IPS DF 6.9 (cell line): ENCODE results near the gene RCE1.

Source experiments
- DNase-seq: peaks from one replicate; pipeline ENCODE4 v3.0.0-alpha.2; 2013; ENCODE audit warnings: low read depth, low spot score
- H3K27ac ChIP-seq: one replicate; pipeline ENCODE4 v1.5.1; 2013; ENCODE audit warnings: low read length, control low read depth
- H3K27me3 ChIP-seq: 2 replicates; pipeline ENCODE4 v1.6.1; 2013; ENCODE audit warnings: mild to moderate bottlenecking, low read length; ENCODE audit not compliant: control insufficient read depth, insufficient read depth
- H3K36me3 ChIP-seq: 2 replicates; pipeline ENCODE4 v1.6.1; 2013; ENCODE audit warnings: low read length; ENCODE audit not compliant: control insufficient read depth, insufficient read depth
- H3K4me1 ChIP-seq: 2 replicates; pipeline ENCODE4 v1.6.1; 2013; ENCODE audit warnings: low read length; ENCODE audit not compliant: control insufficient read depth, insufficient read depth
- H3K4me3 ChIP-seq: 2 replicates; pipeline ENCODE4 v1.5.1; 2013; ENCODE audit warnings: mild to moderate bottlenecking, low read length
- H3K9me3 ChIP-seq: 2 replicates; pipeline ENCODE4 v1.6.1; 2013; ENCODE audit warnings: low read length, inconsistent platforms; ENCODE audit not compliant: control insufficient read depth, insufficient read depth
- WGBS: extraction: QIAGEN DNeasy Blood & Tissue Kit; methylation state at CpG from one replicate; pipeline ENCODE4 v1.1.7; 2013; ENCODE audit warnings: mixed read lengths, missing lambda C conversion rate; ENCODE audit not compliant: insufficient read length, insufficient coverage; 5-methylcytosine and 5-hydroxymethylcytosine counted together

Gene RCE1

DNA sequence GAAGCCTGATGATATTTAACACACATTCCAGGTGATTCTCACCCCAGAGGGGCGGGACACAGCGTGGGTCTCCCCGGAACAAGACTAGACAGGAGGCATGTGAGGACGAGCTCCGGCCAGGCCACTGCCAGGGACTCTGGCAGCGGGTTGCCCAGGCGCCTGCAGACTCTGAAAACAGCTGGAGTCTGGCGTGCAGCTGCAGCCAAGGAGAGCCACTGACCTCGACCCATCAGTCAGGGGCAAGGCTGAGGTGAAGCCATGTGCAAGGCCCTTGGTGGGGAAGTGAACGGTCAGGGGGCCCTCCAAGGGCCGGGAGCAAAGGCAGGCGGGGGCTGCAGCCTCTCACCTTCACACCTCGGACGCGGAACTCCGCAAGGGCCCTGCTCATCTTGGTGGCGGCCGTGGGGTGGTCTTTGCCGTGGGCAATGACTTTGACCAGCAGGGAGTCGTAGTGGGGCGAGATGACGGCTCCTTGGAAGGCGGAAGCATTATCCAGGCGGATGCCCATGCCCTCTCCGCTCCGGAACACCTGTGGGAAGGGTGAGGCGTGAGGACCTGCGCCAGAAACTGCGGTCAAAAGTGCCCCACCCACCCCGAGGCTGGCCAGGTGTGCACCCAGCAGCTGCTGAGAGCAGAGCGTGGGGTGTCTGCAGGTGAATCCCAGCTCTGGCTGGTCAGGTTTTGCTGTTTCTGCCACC, 20.3 kb downstream of the RCE1 start:
- no peak for DNase-seq
- Histone ChIP-seq H3K36me3 (peaks cover 14% of the 10 kb centered on the region; the same call in 1 of the 2 replicates), H3K9me3 (no peaks in the 10 kb centered on the region), H3K4me3 (no peak overlapping the region), H3K27ac (no peak overlapping the region), H3K4me1 (no peaks in the 10 kb centered on the region; the same call in 1 of the 2 replicates), H3K27me3 (no peaks in the 10 kb centered on the region)
- no CpG with 5 or more reads among the region's 31 CpGs for WGBS

DNA sequence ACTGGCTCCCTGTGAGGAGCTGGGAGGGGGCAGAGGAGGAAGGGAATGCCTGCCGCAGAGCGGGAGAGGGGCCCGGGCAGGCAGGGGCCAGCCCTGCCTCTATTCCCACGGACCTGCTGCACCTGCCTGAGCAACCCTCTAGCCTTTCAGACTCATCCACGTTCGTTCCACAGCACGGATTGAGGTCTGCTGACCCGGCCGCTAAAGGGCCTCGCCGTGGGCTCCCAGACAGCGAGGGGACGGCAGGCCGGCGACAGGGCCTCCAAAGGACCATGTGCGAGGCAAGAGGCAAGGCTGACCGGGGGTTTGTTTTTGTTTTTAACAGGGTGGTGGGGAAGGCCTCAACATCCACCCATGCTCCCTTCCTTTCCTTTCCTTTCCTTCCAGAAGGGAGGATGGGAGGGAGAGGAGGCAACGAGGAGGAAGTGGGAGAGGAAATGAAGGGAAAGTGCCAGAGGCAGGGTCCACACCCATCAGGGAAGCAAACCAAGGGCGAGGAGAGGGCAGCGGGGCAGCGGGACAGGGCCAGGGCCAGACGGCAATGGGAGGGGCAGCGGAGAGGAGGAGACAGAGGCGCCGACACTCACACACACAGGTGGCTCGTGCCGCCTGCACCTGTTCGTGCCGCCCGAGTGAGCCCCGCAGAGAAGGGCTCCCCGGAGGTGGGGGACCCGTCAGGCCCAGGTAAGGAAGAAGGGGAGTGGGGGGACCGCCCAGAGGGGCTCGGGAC, 21.1 kb downstream of the RCE1 start:
- H3K9me3 ChIP-seq = no peaks in the 10 kb centered on the region
- H3K36me3 ChIP-seq = peaks cover 7% of the 10 kb centered on the region; the same call in 1 of the 2 replicates
- WGBS = no CpG with 5 or more reads among the region's 35 CpGs
- H3K4me1 ChIP-seq = peaks cover 4% of the 10 kb centered on the region; the same call in 1 of the 2 replicates
- no peak overlapping the region for H3K4me3 ChIP-seq
- H3K27me3 ChIP-seq = no peaks in the 10 kb centered on the region
- DNase-seq = no peak
- H3K27ac ChIP-seq = no peak overlapping the region

DNA sequence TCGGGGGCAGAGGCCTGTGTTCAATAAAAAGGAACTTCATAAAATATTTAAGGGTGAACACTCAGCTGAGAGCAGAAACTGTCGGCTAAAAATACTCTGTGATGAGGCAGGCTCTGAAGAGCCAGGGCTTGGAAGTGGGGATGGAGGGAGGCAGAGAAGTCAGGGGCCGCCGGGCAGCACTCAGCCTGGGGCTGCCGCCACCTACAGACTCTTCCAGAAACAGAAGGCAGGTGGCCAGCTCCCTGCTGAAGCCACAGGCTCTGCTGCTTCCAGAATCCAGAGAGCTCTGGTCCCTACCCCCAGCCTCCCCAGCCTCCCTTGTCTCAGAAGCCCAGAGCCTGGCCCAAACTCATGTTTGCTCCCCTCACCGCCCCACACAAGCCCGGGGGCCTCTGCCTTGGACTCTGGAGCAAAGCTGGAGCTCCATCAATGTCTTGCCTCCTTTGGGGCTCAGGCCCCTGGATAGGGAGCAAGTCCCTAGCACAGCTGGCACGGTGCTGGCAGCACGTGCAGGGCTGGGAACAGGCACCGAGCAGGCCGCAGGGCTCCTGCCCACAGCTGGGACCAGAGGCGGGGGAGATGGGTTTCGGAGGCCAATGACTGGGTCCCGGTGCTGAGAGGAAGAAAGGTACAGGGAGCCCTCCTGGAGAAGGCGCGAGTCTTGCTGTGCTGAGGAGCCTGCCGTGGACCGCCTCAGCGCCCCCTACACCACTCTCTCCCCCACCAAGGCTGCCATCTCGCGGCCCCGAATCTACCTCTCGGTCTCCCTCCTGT, 21.9 kb downstream of the RCE1 start:
- DNase-seq = no peak
- Histone ChIP-seq H3K9me3 (no peaks in the 10 kb centered on the region), H3K36me3 (peaks cover 4% of the 10 kb centered on the region; the same call in 1 of the 2 replicates), H3K4me1 (peaks cover 4% of the 10 kb centered on the region; the same call in 1 of the 2 replicates), H3K27me3 (no peaks in the 10 kb centered on the region), H3K27ac (no peak overlapping the region), H3K4me3 (no peak overlapping the region)
- WGBS = no CpG with 5 or more reads among the region's 23 CpGs

DNA sequence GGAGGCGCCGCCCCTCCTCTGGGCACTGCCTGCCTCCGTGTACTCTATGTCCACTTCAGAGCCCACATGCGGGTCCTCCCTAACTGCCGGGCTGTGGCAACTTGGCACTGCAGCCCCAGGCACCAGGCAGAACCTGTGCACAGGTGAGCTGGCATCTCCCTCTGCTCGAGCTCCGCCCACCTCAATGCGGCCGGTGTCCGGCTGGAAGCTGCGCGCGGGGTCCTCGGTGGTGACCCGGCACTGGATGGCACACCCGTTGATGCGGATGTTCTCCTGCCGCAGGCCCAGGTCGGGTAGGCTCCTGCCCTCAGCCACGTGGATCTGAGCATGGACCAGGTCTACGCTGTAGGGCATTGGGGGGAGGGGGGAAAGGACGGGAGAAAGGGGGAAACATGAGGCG, 22.8 kb downstream of the RCE1 start:
- DNase-seq = no peak
- H3K36me3 ChIP-seq = peaks cover 4% of the 10 kb centered on the region; the same call in 1 of the 2 replicates
- H3K4me1 ChIP-seq = peaks cover 4% of the 10 kb centered on the region; the same call in 1 of the 2 replicates
- no peaks in the 10 kb centered on the region for H3K9me3 ChIP-seq
- H3K27me3 ChIP-seq = no peaks in the 10 kb centered on the region
- WGBS = no CpG with 5 or more reads among the region's 23 CpGs
- H3K27ac ChIP-seq = no peak overlapping the region
- H3K4me3 ChIP-seq = no peak overlapping the region

DNA sequence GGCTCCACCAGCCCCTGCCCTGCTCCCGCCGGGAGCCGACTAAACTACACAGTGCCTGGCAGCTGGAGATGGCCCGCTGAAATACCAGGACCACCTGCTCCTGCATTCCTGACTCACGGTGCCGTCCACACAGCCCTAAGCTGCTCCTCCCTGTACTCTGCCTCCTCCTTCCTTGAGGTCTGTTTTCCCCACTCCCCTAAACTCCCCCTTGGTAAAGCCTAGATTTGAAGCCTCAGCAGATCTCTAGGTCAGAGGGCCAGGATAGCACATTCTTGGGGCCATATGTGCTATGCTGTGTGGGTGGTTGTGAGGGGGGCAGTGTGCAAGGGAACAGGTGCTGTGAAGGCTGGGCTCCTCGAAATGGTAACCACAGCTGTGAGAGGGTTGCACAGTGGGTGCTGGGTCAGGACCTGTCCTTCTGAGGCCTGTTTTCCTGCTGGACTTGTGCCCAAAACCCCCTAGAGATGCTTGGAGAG, 23.3 kb downstream of the RCE1 start:
- DNase-seq = no peak
- Histone ChIP-seq H3K4me3 (no peak overlapping the region), H3K4me1 (peaks cover 4% of the 10 kb centered on the region; the same call in 1 of the 2 replicates), H3K9me3 (no peaks in the 10 kb centered on the region), H3K27me3 (no peaks in the 10 kb centered on the region), H3K36me3 (peaks cover 6% of the 10 kb centered on the region; the same call in 1 of the 2 replicates), H3K27ac (no peak overlapping the region)
- WGBS = no CpG with 5 or more reads among the region's 7 CpGs

DNA sequence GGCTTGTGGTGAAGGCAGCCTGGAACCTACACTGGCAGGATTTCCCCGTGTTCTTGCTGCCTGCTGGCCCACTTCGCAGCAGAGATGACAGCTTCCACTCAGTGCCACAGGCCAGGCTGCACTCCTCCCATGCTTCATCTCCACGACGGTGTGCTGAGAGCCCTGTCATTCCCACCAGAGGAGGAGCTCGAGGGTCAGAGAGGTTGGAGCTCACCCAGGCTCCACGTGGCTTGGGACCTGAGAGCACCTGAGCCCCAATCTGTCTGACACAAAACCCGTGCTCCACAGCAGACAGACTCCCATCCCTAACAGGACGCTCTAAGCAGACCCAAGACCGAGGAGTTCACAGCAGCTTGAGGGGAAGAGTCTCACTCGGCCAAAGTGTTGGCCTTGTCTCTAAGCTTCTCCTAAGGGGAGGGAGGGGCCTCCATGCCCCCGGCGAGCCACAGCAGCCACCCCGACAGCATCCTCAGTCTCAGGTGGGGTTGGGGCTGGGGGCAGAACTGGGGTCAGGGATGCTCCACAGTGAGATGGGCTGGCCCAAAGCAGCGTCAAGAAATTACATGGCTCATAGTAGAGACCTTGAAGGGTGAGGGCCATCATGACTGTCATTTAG, 24.3 kb downstream of the RCE1 start:
- H3K36me3 ChIP-seq = peaks cover 3% of the 10 kb centered on the region; the same call in 1 of the 2 replicates
- H3K4me1 ChIP-seq = peaks cover 4% of the 10 kb centered on the region; the same call in 1 of the 2 replicates
- H3K4me3 ChIP-seq = no peak overlapping the region
- no peak for DNase-seq
- no peak overlapping the region for H3K27ac ChIP-seq
- no peaks in the 10 kb centered on the region for H3K27me3 ChIP-seq
- no peaks in the 10 kb centered on the region for H3K9me3 ChIP-seq
- no CpG with 5 or more reads among the region's 14 CpGs for WGBS

DNA sequence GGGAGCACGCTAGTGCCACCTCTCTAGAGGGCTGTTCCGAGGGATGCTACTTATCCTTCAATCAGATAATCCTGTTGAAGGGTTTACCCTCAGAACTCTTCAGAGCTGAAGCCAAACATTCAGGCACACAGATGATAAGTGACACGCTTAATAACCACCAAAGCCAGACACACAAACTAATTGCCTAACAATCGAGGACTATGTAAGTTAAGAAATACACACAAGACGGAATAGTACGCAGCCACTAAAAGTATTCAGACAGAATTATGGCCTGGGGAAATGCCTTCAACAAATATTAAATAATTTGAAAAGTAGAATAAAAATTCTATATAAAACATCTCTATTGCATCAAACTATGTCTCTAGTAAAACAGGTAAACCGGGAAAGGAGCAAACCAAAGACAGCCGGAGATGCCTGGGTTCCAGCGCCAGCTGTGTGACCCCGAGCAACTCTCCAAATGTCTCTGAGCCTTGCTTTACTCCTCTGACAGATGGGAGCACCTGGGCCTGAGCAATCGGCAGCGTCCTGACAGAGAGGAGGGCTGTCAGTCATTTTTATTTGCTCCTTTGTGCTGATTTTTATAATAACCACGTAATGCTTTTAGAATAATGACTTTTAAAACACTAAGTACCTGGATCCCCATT, 25.0 kb downstream of the RCE1 start:
- no peak overlapping the region for H3K27ac ChIP-seq
- DNase-seq = no peak
- H3K4me1 ChIP-seq = peaks cover 4% of the 10 kb centered on the region; the same call in 1 of the 2 replicates
- no peaks in the 10 kb centered on the region for H3K9me3 ChIP-seq
- H3K27me3 ChIP-seq = no peaks in the 10 kb centered on the region
- peaks cover 3% of the 10 kb centered on the region; the same call in 1 of the 2 replicates for H3K36me3 ChIP-seq
- no peak overlapping the region for H3K4me3 ChIP-seq
- WGBS = no CpG with 5 or more reads among the region's 13 CpGs

DNA sequence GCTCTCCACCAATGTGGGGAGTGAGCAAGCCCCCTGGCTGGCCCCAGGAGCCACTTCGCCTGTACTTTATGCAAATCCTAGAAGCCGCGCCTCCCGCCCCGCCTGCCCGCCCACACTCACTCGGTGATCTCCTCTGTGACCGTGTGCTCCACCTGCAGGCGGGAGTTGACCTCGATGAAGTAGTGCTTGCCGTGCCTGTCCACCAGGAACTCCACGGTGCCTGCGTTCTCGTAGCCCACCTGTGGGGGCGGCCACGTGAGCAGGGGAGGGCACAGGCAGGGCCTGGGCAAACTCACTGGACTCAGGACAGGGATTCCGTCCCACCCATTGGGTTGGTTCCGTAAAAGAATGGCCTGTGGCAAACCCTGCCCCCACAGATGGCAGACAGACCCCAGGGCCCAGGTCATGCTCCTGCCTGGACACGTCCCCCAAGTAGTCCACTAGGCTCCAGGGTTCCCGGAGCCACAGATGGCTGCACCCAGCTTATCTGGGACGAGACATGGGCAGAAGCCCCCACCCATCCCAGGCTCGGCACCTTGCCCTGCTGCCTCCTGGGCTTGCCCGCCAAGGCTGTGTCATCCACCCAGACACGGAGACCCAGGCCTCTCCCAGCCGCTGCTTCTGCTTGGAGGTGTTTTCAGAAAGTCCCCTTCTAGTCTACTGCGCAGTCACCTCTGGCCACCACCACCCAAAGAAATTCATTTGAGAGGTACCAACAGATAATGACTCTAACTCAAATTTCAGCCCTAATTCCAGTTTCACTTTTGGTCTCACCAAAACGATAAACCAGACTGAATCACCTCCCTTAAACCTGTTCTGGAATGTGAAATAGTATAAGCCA, 25.7 kb downstream of the RCE1 start:
- DNase-seq = peak; percentile 72
- no peak overlapping the region for H3K4me3 ChIP-seq
- H3K27ac ChIP-seq = no peak overlapping the region
- no CpG with 5 or more reads among the region's 27 CpGs for WGBS
- no peaks in the 10 kb centered on the region for H3K27me3 ChIP-seq
- peaks cover 3% of the 10 kb centered on the region; the same call in 1 of the 2 replicates for H3K36me3 ChIP-seq
- peaks cover 4% of the 10 kb centered on the region; the same call in 1 of the 2 replicates for H3K4me1 ChIP-seq
- H3K9me3 ChIP-seq = no peaks in the 10 kb centered on the region

DNA sequence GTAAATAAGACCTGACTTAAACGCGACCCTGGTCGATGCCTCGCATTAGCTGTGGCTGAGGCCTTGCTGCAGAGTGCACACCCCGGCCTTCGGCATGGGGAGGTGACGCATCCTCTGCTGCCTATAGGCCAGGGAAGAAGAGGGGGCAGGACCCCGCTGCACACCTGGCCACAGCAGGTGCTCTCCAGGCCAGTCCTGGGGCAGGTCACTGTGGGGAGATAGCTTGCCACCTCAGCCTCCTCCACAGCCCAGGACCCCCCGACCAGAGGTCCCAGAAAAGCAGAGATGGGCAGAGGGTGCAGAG, 26.3 kb downstream of the RCE1 start:
- Histone ChIP-seq H3K36me3 (peaks cover 3% of the 10 kb centered on the region; the same call in 1 of the 2 replicates), H3K27me3 (no peaks in the 10 kb centered on the region), H3K9me3 (no peaks in the 10 kb centered on the region), H3K27ac (no peak overlapping the region), H3K4me3 (no peak overlapping the region; the same call in 1 of the 2 replicates), H3K4me1 (peaks cover 4% of the 10 kb centered on the region; the same call in 1 of the 2 replicates)
- DNase-seq = no peak
- no CpG with 5 or more reads among the region's 9 CpGs for WGBS
